ENCODE data around the gene SERINC3.

SERINC3 gene

DNA sequence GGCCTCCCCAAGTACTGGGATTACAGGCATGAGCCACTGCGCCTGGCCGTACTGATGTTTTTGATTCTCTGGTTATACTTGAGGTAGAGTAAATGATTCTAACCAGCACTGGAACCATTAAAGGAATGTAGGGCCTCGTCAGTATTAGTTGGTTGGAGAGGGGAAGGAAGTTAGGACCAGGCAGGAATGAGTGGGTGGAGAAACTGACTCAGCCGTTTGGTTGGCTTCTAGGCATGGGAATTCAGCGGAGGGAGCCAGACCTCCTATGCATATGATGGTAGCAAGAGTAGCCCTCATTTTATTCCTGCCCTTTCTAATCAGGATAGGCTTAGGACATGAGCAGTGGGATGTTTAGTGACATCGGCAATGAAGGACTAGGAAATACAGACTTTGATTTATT, 19.0 kb upstream of the SERINC3 start:
- no peak for DNase-seq (ENCODE audit: low read depth in 1 of 2, low spot score in 1 of 2)
- TF ChIP-seq GABPA (IDR thresholded peaks at IDR 0.05; ENCODE audit: low read depth): no peak
- no peak for TF ChIP-seq SPI1 (IDR thresholded peaks at IDR 0.05; ENCODE audit: borderline replicate concordance, low read depth)
- no peak for TF ChIP-seq POLR2AphosphoS5 (IDR thresholded peaks at IDR 0.05; ENCODE audit: low read depth)
- TF ChIP-seq, protein P1, sequence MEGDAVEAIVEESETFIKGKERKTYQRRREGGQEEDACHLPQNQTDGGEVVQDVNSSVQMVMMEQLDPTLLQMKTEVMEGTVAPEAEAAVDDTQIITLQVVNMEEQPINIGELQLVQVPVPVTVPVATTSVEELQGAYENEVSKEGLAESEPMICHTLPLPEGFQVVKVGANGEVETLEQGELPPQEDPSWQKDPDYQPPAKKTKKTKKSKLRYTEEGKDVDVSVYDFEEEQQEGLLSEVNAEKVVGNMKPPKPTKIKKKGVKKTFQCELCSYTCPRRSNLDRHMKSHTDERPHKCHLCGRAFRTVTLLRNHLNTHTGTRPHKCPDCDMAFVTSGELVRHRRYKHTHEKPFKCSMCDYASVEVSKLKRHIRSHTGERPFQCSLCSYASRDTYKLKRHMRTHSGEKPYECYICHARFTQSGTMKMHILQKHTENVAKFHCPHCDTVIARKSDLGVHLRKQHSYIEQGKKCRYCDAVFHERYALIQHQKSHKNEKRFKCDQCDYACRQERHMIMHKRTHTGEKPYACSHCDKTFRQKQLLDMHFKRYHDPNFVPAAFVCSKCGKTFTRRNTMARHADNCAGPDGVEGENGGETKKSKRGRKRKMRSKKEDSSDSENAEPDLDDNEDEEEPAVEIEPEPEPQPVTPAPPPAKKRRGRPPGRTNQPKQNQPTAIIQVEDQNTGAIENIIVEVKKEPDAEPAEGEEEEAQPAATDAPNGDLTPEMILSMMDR (IDR thresholded peaks at IDR 0.05; ENCODE audit: insufficient read depth, low read length): no peak
- TF ChIP-seq, protein P2, sequence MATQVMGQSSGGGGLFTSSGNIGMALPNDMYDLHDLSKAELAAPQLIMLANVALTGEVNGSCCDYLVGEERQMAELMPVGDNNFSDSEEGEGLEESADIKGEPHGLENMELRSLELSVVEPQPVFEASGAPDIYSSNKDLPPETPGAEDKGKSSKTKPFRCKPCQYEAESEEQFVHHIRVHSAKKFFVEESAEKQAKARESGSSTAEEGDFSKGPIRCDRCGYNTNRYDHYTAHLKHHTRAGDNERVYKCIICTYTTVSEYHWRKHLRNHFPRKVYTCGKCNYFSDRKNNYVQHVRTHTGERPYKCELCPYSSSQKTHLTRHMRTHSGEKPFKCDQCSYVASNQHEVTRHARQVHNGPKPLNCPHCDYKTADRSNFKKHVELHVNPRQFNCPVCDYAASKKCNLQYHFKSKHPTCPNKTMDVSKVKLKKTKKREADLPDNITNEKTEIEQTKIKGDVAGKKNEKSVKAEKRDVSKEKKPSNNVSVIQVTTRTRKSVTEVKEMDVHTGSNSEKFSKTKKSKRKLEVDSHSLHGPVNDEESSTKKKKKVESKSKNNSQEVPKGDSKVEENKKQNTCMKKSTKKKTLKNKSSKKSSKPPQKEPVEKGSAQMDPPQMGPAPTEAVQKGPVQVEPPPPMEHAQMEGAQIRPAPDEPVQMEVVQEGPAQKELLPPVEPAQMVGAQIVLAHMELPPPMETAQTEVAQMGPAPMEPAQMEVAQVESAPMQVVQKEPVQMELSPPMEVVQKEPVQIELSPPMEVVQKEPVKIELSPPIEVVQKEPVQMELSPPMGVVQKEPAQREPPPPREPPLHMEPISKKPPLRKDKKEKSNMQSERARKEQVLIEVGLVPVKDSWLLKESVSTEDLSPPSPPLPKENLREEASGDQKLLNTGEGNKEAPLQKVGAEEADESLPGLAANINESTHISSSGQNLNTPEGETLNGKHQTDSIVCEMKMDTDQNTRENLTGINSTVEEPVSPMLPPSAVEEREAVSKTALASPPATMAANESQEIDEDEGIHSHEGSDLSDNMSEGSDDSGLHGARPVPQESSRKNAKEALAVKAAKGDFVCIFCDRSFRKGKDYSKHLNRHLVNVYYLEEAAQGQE (IDR thresholded peaks at IDR 0.05; ENCODE audit: insufficient replicate concordance, low read depth): no peak

DNA sequence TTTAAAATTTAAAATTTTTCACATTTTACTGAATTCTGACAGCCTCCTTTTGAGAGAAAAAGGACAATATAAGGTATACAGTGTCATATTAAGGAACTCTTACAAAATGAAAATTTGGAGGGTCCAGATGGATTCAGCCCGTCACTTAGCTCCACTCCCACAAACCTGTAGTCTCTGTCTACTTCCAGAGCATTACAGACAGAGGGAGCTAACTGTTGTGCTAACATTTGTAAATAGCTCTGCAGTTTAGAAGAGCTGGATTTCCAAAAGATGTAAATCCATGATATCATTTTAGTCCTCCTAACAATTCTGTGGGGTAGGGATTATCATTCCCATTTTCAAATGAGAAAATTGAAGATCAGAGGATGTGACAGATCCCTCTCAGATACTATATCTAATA, 16.1 kb upstream of the SERINC3 start:
- H3K27me3 ChIP-seq (ENCODE audit: insufficient read depth, poor library complexity, severe bottlenecking): no peaks in the 10 kb centered on the region
- TF ChIP-seq, protein P1 (IDR thresholded peaks at IDR 0.05; ENCODE audit: insufficient read depth, low read length): no peak
- no peak for TF ChIP-seq SPI1 (IDR thresholded peaks at IDR 0.05; ENCODE audit: borderline replicate concordance, low read depth)
- TF ChIP-seq, protein P2 (IDR thresholded peaks at IDR 0.05; ENCODE audit: insufficient replicate concordance, low read depth): no peak
- TF ChIP-seq POLR2AphosphoS5 (IDR thresholded peaks at IDR 0.05; ENCODE audit: low read depth): no peak
- TF ChIP-seq GABPA (IDR thresholded peaks at IDR 0.05; ENCODE audit: low read depth): no peak
- DNase-seq (ENCODE audit: low read depth in 1 of 2, low spot score in 1 of 2): no peak
- H3K4me3 ChIP-seq (replicated peaks; ENCODE audit: insufficient read depth, low read length): no peak overlapping the region
- no peak overlapping the region for H3K27ac ChIP-seq (replicated peaks)

More for the DNA sequence above, 19.0 kb upstream of the SERINC3 start:
- Histone ChIP-seq H3K27me3 (ENCODE audit: insufficient read depth, poor library complexity, severe bottlenecking) (no peaks in the 10 kb centered on the region), H3K27ac (replicated peaks) (no peak overlapping the region), H3K4me3 (replicated peaks; ENCODE audit: insufficient read depth, low read length) (no peak overlapping the region)

DNA sequence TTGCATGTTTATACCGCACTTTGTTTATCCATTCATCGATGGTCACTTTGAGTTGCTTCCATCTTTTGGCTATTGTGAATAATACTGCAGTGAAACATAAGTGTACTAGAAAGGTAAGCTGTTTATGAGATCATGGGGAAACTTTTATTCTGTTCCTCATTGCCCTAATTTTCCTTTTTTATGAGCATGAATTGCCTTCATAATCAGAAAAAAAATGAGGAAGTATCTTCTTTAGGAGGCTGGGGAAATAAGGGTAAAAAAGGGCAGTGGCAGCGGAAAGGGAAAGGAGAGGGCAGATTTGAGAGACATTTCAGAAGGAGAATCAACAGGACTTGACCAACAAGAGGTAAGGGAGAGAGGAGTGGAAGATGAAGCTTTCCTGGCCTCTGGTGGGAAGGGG, 14.3 kb upstream of the SERINC3 start:
- TF ChIP-seq, protein P2 (IDR thresholded peaks at IDR 0.05; ENCODE audit: insufficient replicate concordance, low read depth): no peak
- no peak for TF ChIP-seq POLR2AphosphoS5 (IDR thresholded peaks at IDR 0.05; ENCODE audit: low read depth)

More for the DNA sequence above, 14.3 kb upstream of the SERINC3 start:
- Histone ChIP-seq H3K4me3 (replicated peaks; ENCODE audit: insufficient read depth, low read length) (no peak overlapping the region), H3K27me3 (ENCODE audit: insufficient read depth, poor library complexity, severe bottlenecking) (no peaks in the 10 kb centered on the region), H3K27ac (replicated peaks) (no peak overlapping the region)
- DNase-seq (ENCODE audit: low read depth in 1 of 2, low spot score in 1 of 2): peak in 1 of 2 experiments; percentile 16
